Measurements from ENCODE around the gene DUSP22. TPM values are rescaled to one million over a fixed set of nuclear protein-coding genes. Genes with fewer than 3 reads are reported as not detected.

The DUSP22 gene
- polyA plus RNA-seq, 1 of the 3 experiments (the other 2 are of a cell fraction) = 6.8 TPM

DNA sequence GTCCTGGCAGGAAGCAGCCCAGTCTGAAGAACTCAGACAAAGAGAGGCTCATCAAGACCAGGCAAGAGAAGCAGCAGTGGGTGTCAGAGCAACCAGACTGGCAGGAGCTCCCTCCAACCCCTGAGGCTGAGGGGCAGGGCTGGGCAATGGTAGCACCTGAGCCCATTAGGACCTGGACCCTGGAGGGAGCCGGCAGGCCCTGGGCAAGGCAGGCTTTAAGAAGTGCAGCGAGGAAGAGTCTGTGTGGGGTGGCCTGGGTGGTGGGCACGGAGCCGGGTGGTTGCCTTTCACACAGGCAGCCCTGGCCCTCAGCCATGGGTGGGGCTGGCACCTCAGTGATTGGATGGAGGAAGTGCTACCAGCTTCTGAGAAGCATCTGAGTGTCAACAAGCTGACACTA is 66.1 kb downstream of the DUSP22 start:
- WGBS (ENCODE audit: low lambda C conversion rate) = 49% methylated on average over 4 of the region's 4 CpGs
- no peak overlapping the region for H3K27ac ChIP-seq (ENCODE audit: low read depth in 2 of 2, low read length in 1 of 2)
- TF ChIP-seq FOXM1 (IDR thresholded peaks at IDR 0.05; ENCODE audit: low read depth) (no peak), GABPA (IDR thresholded peaks at IDR 0.05; ENCODE audit: low read depth) (no peak), TCF12 (IDR thresholded peaks at IDR 0.05) (no peak), FOXJ3 (CRISPR knock-in tag; IDR thresholded peaks at IDR 0.05) (no peak), EP300 (IDR thresholded peaks at IDR 0.05; ENCODE audit: borderline replicate concordance in 1 of 2, low read depth in 1 of 2, low read length in 1 of 2) (no peak)
- TF ChIP-seq, protein P1, sequence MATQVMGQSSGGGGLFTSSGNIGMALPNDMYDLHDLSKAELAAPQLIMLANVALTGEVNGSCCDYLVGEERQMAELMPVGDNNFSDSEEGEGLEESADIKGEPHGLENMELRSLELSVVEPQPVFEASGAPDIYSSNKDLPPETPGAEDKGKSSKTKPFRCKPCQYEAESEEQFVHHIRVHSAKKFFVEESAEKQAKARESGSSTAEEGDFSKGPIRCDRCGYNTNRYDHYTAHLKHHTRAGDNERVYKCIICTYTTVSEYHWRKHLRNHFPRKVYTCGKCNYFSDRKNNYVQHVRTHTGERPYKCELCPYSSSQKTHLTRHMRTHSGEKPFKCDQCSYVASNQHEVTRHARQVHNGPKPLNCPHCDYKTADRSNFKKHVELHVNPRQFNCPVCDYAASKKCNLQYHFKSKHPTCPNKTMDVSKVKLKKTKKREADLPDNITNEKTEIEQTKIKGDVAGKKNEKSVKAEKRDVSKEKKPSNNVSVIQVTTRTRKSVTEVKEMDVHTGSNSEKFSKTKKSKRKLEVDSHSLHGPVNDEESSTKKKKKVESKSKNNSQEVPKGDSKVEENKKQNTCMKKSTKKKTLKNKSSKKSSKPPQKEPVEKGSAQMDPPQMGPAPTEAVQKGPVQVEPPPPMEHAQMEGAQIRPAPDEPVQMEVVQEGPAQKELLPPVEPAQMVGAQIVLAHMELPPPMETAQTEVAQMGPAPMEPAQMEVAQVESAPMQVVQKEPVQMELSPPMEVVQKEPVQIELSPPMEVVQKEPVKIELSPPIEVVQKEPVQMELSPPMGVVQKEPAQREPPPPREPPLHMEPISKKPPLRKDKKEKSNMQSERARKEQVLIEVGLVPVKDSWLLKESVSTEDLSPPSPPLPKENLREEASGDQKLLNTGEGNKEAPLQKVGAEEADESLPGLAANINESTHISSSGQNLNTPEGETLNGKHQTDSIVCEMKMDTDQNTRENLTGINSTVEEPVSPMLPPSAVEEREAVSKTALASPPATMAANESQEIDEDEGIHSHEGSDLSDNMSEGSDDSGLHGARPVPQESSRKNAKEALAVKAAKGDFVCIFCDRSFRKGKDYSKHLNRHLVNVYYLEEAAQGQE (IDR thresholded peaks at IDR 0.05; ENCODE audit: low read depth, low read length) = no peak
- TF ChIP-seq, protein P2, sequence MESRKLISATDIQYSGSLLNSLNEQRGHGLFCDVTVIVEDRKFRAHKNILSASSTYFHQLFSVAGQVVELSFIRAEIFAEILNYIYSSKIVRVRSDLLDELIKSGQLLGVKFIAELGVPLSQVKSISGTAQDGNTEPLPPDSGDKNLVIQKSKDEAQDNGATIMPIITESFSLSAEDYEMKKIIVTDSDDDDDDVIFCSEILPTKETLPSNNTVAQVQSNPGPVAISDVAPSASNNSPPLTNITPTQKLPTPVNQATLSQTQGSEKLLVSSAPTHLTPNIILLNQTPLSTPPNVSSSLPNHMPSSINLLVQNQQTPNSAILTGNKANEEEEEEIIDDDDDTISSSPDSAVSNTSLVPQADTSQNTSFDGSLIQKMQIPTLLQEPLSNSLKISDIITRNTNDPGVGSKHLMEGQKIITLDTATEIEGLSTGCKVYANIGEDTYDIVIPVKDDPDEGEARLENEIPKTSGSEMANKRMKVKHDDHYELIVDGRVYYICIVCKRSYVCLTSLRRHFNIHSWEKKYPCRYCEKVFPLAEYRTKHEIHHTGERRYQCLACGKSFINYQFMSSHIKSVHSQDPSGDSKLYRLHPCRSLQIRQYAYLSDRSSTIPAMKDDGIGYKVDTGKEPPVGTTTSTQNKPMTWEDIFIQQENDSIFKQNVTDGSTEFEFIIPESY (IDR thresholded peaks at IDR 0.05; ENCODE audit: borderline replicate concordance, low read depth) = no peak
- TF ChIP-seq, protein P3, sequence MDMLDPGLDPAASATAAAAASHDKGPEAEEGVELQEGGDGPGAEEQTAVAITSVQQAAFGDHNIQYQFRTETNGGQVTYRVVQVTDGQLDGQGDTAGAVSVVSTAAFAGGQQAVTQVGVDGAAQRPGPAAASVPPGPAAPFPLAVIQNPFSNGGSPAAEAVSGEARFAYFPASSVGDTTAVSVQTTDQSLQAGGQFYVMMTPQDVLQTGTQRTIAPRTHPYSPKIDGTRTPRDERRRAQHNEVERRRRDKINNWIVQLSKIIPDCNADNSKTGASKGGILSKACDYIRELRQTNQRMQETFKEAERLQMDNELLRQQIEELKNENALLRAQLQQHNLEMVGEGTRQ (IDR thresholded peaks at IDR 0.05; ENCODE audit: borderline replicate concordance, low read depth, low read length) = no peak
- TF ChIP-seq, protein P4, sequence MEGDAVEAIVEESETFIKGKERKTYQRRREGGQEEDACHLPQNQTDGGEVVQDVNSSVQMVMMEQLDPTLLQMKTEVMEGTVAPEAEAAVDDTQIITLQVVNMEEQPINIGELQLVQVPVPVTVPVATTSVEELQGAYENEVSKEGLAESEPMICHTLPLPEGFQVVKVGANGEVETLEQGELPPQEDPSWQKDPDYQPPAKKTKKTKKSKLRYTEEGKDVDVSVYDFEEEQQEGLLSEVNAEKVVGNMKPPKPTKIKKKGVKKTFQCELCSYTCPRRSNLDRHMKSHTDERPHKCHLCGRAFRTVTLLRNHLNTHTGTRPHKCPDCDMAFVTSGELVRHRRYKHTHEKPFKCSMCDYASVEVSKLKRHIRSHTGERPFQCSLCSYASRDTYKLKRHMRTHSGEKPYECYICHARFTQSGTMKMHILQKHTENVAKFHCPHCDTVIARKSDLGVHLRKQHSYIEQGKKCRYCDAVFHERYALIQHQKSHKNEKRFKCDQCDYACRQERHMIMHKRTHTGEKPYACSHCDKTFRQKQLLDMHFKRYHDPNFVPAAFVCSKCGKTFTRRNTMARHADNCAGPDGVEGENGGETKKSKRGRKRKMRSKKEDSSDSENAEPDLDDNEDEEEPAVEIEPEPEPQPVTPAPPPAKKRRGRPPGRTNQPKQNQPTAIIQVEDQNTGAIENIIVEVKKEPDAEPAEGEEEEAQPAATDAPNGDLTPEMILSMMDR (IDR thresholded peaks at IDR 0.05) = no peak
- TF ChIP-seq, protein P5, sequence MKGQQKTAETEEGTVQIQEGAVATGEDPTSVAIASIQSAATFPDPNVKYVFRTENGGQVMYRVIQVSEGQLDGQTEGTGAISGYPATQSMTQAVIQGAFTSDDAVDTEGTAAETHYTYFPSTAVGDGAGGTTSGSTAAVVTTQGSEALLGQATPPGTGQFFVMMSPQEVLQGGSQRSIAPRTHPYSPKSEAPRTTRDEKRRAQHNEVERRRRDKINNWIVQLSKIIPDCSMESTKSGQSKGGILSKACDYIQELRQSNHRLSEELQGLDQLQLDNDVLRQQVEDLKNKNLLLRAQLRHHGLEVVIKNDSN (IDR thresholded peaks at IDR 0.05; ENCODE audit: borderline replicate concordance, low read depth) = no peak
- TF ChIP-seq, protein P6, sequence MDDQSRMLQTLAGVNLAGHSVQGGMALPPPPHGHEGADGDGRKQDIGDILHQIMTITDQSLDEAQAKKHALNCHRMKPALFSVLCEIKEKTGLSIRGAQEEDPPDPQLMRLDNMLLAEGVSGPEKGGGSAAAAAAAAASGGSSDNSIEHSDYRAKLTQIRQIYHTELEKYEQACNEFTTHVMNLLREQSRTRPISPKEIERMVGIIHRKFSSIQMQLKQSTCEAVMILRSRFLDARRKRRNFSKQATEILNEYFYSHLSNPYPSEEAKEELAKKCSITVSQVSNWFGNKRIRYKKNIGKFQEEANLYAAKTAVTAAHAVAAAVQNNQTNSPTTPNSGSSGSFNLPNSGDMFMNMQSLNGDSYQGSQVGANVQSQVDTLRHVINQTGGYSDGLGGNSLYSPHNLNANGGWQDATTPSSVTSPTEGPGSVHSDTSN (IDR thresholded peaks at IDR 0.05) = no peak
- H3K79me2 ChIP-seq (ENCODE audit: insufficient read depth) = no peaks in the 10 kb centered on the region
- no peaks in the 10 kb centered on the region for H3K4me1 ChIP-seq (ENCODE audit: control insufficient read depth in 1 of 2, insufficient read depth in 2 of 2, low read depth in 1 of 2, low read length in 1 of 2)
- H3F3A ChIP-seq (replicated peaks; ENCODE audit: insufficient read depth) = no peaks in the 10 kb centered on the region
- H3K4me2 ChIP-seq = no peak overlapping the region
- H3K9me3 ChIP-seq = no peaks in the 10 kb centered on the region
- H3K9me2 ChIP-seq = no peaks in the 10 kb centered on the region
- no peak overlapping the region for H3K4me3 ChIP-seq (ENCODE audit: low read depth in 2 of 2, low read length in 1 of 2)
- CTCF ChIA-PET = interaction anchor here (0.8 to 1.3 kb wide), 2 partner anchors 14 to 20 kb away, joined by 3 to 4 read pairs; no protein-coding TSS in a partner anchor
- POLR2A ChIA-PET = no interaction called here
- H2AFZ ChIP-seq (ENCODE audit: low read depth) = no peak overlapping the region
- H3K27me3 ChIP-seq (ENCODE audit: insufficient read depth) = peaks cover 67% of the 10 kb centered on the region
- DNase-seq = no peak
- no peak overlapping the region for H3K9ac ChIP-seq
- H3K36me3 ChIP-seq (replicated peaks in 1 of 2; ENCODE audit: control insufficient read depth in 1 of 2, insufficient read depth in 2 of 2, low read length in 1 of 2) = no peaks in the 10 kb centered on the region
- no peaks in the 10 kb centered on the region for H4K20me1 ChIP-seq (ENCODE audit: insufficient read depth)
